SK-N-SH treated with all-trans-retinoic acid at 6 μM for 48 hours (cell line): ENCODE data around the gene MEA1.
A peak's percentile ranks its signal among the peaks of the same experiment; 100 is the strongest.

ENCODE experiments used
- ATAC-seq: fragments of 200-7000 bp; cut with Tn5 transposase; 3 replicates; pipeline ENCODE4 v1.9.1; 2020; ENCODE audit warnings: mild to moderate bottlenecking, moderate library complexity
- ARNTL ChIP-seq: fragments of 450-650 bp; formaldehyde crosslinking; IDR thresholded peaks from 2 replicates; pipeline ENCODE4 v1.5.0; 2020; ENCODE audit warnings: low read depth, mild to moderate bottlenecking, moderate library complexity, borderline replicate concordance
- BACH2 ChIP-seq: fragments of 250-450 bp; sonication (Bioruptor Pico); IDR thresholded peaks from 2 replicates; pipeline ENCODE4 v1.9.0; 2021; ENCODE audit warnings: mild to moderate bottlenecking, borderline replicate concordance
- CREB5 ChIP-seq: fragments of 250-450 bp; sonication (Bioruptor Pico); IDR thresholded peaks from 2 replicates; pipeline ENCODE4 v1.5.1; 2020; ENCODE audit warnings: low read depth, mild to moderate bottlenecking, moderate library complexity
- CSDC2 ChIP-seq: fragments of 250-450 bp; sonication (Bioruptor Pico); IDR thresholded peaks from 2 replicates; pipeline ENCODE4 v1.5.0; 2020; ENCODE audit warnings: mild to moderate bottlenecking, moderate library complexity
- ESRRG ChIP-seq: fragments of 250-450 bp; sonication (Bioruptor Pico); IDR thresholded peaks from 2 replicates; pipeline ENCODE4 v1.6.1; 2021; ENCODE audit warnings: mild to moderate bottlenecking
- GLIS3 ChIP-seq: fragments of 250-450 bp; sonication (Bioruptor Pico); IDR thresholded peaks from 2 replicates; pipeline ENCODE4 v1.5.0; 2020; ENCODE audit warnings: mild to moderate bottlenecking, moderate library complexity
- OSR1 ChIP-seq: fragments of 250-450 bp; sonication (Bioruptor Pico); IDR thresholded peaks from 2 replicates; pipeline ENCODE4 v1.8.0; 2022; ENCODE audit warnings: moderate library complexity, mild to moderate bottlenecking, inconsistent platforms
- PATZ1 ChIP-seq: fragments of 250-450 bp; sonication (Bioruptor Pico); IDR thresholded peaks from 2 replicates; pipeline ENCODE4 v1.8.0; 2020; ENCODE audit warnings: mild to moderate bottlenecking, moderate library complexity, borderline replicate concordance
- POU6F1 ChIP-seq: fragments of 250-450 bp; sonication (Bioruptor Pico); IDR thresholded peaks from 2 replicates; pipeline ENCODE4 v1.8.0; 2021; ENCODE audit warnings: low read depth, mild to moderate bottlenecking, moderate library complexity, borderline replicate concordance
- PPARA ChIP-seq: fragments of 250-450 bp; sonication (Bioruptor Pico); IDR thresholded peaks from 2 replicates; pipeline ENCODE4 v1.5.0; 2020; ENCODE audit warnings: mild to moderate bottlenecking, borderline replicate concordance
- RARB ChIP-seq: fragments of 250-450 bp; sonication (Bioruptor Pico); IDR thresholded peaks from 2 replicates; pipeline ENCODE4 v1.8.0; 2021; ENCODE audit warnings: mild to moderate bottlenecking, moderate library complexity
- SNAI2 ChIP-seq: fragments of 250-450 bp; sonication (Bioruptor Pico); IDR thresholded peaks from 2 replicates; pipeline ENCODE4 v1.5.0; 2020; ENCODE audit warnings: mild to moderate bottlenecking, moderate library complexity
- TCF4 ChIP-seq: fragments of 250-450 bp; sonication (Bioruptor Pico); IDR thresholded peaks from 2 replicates; pipeline ENCODE4 v1.8.0; 2021; ENCODE audit warnings: mild to moderate bottlenecking, moderate library complexity, borderline replicate concordance
- TOX ChIP-seq: fragments of 250-450 bp; sonication (Bioruptor Pico); IDR thresholded peaks from 2 replicates; pipeline ENCODE4 v1.8.0; 2021; ENCODE audit warnings: mild to moderate bottlenecking, moderate library complexity, borderline replicate concordance
- ZC3H10 ChIP-seq: fragments of 250-450 bp; sonication (Bioruptor Pico); IDR thresholded peaks from 2 replicates; pipeline ENCODE4 v1.5.1; 2021; ENCODE audit warnings: mild to moderate bottlenecking, moderate library complexity
- ZFP3 ChIP-seq: fragments of 250-450 bp; sonication (Bioruptor Pico); IDR thresholded peaks from 2 replicates; pipeline ENCODE4 v1.5.0; 2020; ENCODE audit warnings: mild to moderate bottlenecking, moderate library complexity
- ZNF565 ChIP-seq: fragments of 450-650 bp; formaldehyde crosslinking; conservative IDR thresholded peaks from 2 replicates; pipeline ENCODE4 v1.5.0; 2020; ENCODE audit warnings: low read depth, mild to moderate bottlenecking, moderate library complexity
- ZNF70 ChIP-seq: fragments of 450-650 bp; formaldehyde crosslinking; IDR thresholded peaks from 2 replicates; pipeline ENCODE4 v1.5.0; 2020; ENCODE audit warnings: mild to moderate bottlenecking, moderate library complexity
- ZNF8 ChIP-seq: fragments of 450-650 bp; formaldehyde crosslinking; IDR thresholded peaks from 2 replicates; pipeline ENCODE4 v1.5.0; 2020; ENCODE audit warnings: mild to moderate bottlenecking, moderate library complexity
- TF ChIP-seq, protein P1 (sequence below): fragments of 250-450 bp; sonication (Bioruptor Pico); IDR thresholded peaks from 2 replicates; pipeline ENCODE4 v1.5.0; 2020; ENCODE audit warnings: mild to moderate bottlenecking, moderate library complexity

Gene MEA1

GRCh38 chr6:42987533-42988451 is 26.0 kb downstream of the MEA1 start (continued):
- TF ChIP-seq PPARA (CRISPR knock-in tag) (no peak), ESRRG (CRISPR knock-in tag) (no peak)

- peak; percentile 8 for ATAC-seq
- TF ChIP-seq CREB5 (CRISPR knock-in tag) (no peak), GLIS3 (CRISPR knock-in tag) (no peak), ZFP3 (CRISPR knock-in tag) (no peak), BACH2 (CRISPR knock-in tag) (no peak), ZNF8 (CRISPR knock-in tag) (no peak), OSR1 (CRISPR knock-in tag) (no peak), ZNF565 (CRISPR knock-in tag) (no peak), ZC3H10 (CRISPR knock-in tag) (no peak), ESRRG (CRISPR knock-in tag) (no peak), ZNF70 (CRISPR knock-in tag) (no peak), SNAI2 (CRISPR knock-in tag) (no peak), ARNTL (CRISPR knock-in tag) (no peak), CSDC2 (CRISPR knock-in tag) (no peak), TOX (CRISPR knock-in tag) (no peak), POU6F1 (CRISPR knock-in tag) (no peak), RARB (CRISPR knock-in tag) (no peak)
- TF ChIP-seq, protein P1, sequence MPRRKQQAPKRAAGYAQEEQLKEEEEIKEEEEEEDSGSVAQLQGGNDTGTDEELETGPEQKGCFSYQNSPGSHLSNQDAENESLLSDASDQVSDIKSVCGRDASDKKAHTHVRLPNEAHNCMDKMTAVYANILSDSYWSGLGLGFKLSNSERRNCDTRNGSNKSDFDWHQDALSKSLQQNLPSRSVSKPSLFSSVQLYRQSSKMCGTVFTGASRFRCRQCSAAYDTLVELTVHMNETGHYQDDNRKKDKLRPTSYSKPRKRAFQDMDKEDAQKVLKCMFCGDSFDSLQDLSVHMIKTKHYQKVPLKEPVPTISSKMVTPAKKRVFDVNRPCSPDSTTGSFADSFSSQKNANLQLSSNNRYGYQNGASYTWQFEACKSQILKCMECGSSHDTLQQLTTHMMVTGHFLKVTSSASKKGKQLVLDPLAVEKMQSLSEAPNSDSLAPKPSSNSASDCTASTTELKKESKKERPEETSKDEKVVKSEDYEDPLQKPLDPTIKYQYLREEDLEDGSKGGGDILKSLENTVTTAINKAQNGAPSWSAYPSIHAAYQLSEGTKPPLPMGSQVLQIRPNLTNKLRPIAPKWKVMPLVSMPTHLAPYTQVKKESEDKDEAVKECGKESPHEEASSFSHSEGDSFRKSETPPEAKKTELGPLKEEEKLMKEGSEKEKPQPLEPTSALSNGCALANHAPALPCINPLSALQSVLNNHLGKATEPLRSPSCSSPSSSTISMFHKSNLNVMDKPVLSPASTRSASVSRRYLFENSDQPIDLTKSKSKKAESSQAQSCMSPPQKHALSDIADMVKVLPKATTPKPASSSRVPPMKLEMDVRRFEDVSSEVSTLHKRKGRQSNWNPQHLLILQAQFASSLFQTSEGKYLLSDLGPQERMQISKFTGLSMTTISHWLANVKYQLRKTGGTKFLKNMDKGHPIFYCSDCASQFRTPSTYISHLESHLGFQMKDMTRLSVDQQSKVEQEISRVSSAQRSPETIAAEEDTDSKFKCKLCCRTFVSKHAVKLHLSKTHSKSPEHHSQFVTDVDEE (CRISPR knock-in tag) = no peak
Measured at GRCh38 chr6:42984924-42985475, 28.7 kb downstream of the MEA1 start.

DNA sequence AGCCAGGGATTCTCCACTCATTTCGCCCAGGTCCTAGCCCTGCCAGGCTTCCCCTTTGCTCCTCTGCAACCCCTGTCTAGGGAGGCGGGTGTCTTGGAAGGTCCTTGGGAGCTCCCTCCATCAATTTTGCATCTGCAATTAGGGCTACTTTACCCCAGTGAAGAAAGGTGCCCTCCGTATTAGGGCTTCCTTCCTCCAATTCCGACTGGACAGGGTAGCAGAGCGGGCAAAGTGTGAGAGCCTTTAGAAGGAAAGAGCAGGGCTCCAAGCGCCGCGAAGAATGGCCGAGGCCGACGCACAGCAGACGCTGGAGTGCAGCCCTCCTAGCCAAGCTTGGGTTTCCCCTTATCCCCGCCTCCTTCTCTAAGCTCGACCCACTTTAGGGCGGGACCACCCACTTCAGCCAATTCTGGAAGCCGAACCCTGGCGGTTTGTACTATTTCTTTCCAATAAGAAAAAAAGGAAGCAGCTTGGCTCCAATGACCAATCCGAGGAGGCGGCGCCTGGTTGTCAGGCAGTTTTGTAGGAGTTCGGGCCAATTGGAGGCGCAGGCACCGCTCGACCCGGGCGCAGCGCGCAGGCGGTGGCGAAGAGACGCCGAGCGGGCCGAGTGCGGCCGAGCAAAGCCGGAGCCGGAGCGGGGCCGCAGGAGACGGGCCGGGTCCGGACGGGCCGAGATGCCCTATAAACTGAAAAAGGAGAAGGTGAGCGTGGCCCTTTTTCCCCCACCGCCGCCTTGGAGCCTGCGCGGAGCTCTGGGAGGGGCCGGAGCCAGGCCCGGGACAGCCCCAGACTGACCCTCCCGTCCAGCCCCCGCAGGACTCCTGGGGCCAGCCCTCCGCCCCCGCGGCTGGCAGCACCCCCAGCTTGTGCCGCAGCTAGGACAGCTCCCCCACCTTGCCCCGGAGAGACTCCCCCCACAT is 29.5 kb downstream of the MEA1 start, which contains the start of gene PPP2R5D:
PPP2R5D (plus strand) TSS at position 570 of the 923 bp plus-strand sequence; CDS start at position 678, 108 bp downstream.
- TF ChIP-seq, protein P1 (CRISPR knock-in tag) = no peak
- TF ChIP-seq SNAI2 (CRISPR knock-in tag) (no peak), ESRRG (CRISPR knock-in tag) (no peak), TCF4 (CRISPR knock-in tag) (no peak), POU6F1 (CRISPR knock-in tag) (no peak), ZNF8 (CRISPR knock-in tag) (no peak), PPARA (CRISPR knock-in tag) (no peak), PATZ1 (CRISPR knock-in tag) (no peak)
- TF ChIP-seq, all 23 proteins: peak for 0
- peak; percentile 96 for ATAC-seq
